RPMI8226 (cell line): ENCODE data around the gene MYO1E.
A peak's percentile ranks its signal among the peaks of the same experiment; 100 is the strongest.

Experiments
- DNase-seq: peaks from one replicate; pipeline ENCODE4 v3.0.0-alpha.2; 2015

MYO1E gene

GRCh38 chr15:59221511-59222505 lies 150.9 kb downstream of the MYO1E start:
- DNase-seq: peak; percentile 70

- no peak for DNase-seq
These were observed 154.0 kb downstream of the MYO1E start for GRCh38 chr15:59218710-59219109.

- no peak for DNase-seq
These were observed 154.7 kb downstream of the MYO1E start for GRCh38 chr15:59217876-59218498.

GRCh38 chr15:59216911-59217310 lies 155.8 kb downstream of the MYO1E start:
- no peak for DNase-seq

GRCh38 chr15:59210186-59210585 lies 162.5 kb downstream of the MYO1E start:
- DNase-seq: no peak

- DNase-seq: no peak
These were observed 163.9 kb downstream of the MYO1E start for GRCh38 chr15:59208613-59209249.

GRCh38 chr15:59206623-59207183 lies 166.0 kb downstream of the MYO1E start, which contains the start of gene LDHAL6B:
TSS of gene LDHAL6B (plus strand) at chr15:59206843. CDS start at chr15:59206941, 98 bp downstream.
- no peak for DNase-seq

- no peak for DNase-seq
These were observed 166.6 kb downstream of the MYO1E start for GRCh38 chr15:59205839-59206622.

- no peak for DNase-seq
These were observed 169.0 kb downstream of the MYO1E start for GRCh38 chr15:59203657-59204056.

- DNase-seq: no peak
These were observed 169.7 kb downstream of the MYO1E start for GRCh38 chr15:59203008-59203407.

- no peak for DNase-seq
These were observed 172.1 kb downstream of the MYO1E start for GRCh38 chr15:59200560-59200959.

GRCh38 chr15:59199626-59200465 lies 172.8 kb downstream of the MYO1E start:
- no peak for DNase-seq

GRCh38 chr15:59197454-59197853 lies 175.2 kb downstream of the MYO1E start:
- no peak for DNase-seq

GRCh38 chr15:59196416-59196815 lies 176.3 kb downstream of the MYO1E start:
- DNase-seq: no peak

- no peak for DNase-seq
These were observed 177.9 kb downstream of the MYO1E start for GRCh38 chr15:59194639-59195325.

- no peak for DNase-seq
These were observed 180.8 kb downstream of the MYO1E start for GRCh38 chr15:59191855-59192237.

GRCh38 chr15:59190291-59190690 lies 182.4 kb downstream of the MYO1E start:
- DNase-seq: no peak

- DNase-seq: no peak
These were observed 183.4 kb downstream of the MYO1E start for GRCh38 chr15:59189241-59189640.

GRCh38 chr15:59186501-59186900 lies 186.2 kb downstream of the MYO1E start:
- no peak for DNase-seq

GRCh38 chr15:59185725-59186124 lies 186.9 kb downstream of the MYO1E start:
- DNase-seq: peak; percentile 19
